Iris pigment epithelial cell (primary cell): Measurements from ENCODE around the gene TULP4.

Experiments
- DNase-seq: peaks from one replicate; pipeline ENCODE4 v3.0.0-alpha.2; 2011; ENCODE audit warnings: low read depth

Gene TULP4

DNA sequence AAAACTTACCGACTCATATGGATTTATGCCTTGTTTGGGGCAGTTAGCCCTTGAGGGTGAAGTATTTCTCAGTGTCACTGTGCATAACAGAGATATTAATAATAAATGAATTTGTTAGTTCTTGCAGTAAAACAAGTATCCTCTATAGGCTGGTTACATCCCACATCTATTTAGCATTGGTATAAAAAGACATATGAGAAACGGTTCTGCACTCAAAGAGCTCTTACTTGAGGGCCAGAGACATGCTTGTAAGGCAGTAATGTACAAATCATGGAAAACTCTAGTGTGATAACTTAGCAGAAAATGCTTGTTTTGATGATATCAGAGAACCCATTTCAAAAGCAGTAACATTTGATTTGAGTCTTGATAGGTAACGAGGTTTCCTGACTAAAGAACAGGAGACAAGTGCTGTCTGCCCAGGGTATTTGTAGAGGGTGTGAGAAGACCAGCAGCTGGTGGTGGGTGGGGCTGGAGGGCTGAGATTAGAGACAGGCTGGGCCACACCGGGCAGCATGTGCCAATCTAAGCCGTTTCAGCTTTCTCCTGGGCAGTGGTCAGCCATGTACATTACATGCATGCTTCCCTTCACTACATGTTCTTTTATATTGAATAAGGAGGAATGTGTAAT lies 46.3 kb downstream of the TULP4 start:
- DNase-seq = no peak

DNA sequence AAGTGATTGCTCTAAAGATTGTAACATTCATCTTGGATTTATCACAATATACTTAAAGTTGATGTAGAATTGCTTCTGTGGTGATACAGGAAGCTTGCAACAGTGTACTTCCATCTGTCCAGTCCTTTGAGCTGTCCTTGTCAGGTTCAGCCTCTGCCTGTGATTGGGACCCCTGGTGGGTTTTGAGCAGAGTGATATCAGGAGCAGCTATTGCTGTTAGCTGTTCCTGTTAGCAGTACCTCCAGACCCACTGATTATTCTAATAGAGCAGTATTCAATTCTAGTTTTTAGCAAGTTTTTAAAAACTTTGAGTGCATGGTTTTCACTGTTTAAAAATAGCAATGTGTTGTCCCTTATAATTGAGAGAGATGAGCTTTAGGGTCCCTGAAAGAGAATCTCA lies 48.8 kb downstream of the TULP4 start:
- DNase-seq = no peak

DNA sequence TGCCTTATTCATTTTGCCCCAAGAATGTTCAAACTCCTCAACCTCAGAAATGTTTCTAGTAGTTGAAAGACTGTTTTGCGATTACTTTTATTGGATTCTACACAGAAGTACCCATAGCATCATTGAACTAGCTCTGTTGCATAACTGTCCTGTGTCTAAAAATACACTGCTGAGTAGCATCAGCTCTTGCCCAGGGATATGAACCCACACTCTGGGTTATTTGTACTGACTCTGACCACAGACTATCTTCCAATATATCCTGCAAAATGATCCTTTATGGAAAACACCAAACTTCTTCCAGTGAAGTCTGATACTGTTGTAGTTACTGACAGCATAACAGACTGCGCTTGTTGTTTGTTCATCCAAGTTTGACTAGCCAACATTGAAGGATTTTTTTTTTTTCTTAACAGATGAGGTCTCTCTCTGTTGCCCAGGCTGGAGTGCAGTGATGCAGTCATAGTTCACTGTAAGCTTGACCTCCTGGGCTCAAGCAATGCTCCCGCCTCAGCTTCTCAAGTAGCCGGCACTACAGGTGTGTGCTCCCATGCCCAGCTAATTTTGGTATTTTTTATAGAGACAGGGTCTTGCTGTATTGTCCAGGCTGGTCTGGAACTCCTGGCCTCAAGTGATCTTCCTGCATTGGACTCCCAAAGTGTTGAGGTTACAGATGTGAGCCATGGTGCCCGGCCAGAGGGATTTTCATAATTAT lies 49.9 kb downstream of the TULP4 start:
- DNase-seq = peak; percentile 48

DNA sequence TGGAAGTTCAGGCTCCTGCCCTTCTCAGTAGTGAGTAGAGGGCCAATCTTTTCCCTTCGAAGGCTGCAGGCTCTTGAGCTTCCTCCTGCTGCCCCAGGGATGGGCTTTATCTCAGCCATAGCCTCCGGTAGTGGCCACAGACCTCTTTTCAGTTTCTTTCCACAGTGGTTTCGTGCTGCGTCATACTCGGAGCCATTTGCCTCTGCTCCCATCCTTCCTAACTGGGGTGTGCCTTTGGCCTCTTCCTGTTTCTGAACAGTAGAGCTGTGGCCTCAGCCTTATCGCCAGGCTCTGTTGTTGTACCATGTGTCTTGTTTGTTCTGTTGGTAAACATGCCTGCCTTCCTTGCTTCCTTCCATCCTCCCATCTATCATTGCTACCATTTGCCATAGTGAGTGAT lies 54.1 kb downstream of the TULP4 start:
- DNase-seq = no peak

DNA sequence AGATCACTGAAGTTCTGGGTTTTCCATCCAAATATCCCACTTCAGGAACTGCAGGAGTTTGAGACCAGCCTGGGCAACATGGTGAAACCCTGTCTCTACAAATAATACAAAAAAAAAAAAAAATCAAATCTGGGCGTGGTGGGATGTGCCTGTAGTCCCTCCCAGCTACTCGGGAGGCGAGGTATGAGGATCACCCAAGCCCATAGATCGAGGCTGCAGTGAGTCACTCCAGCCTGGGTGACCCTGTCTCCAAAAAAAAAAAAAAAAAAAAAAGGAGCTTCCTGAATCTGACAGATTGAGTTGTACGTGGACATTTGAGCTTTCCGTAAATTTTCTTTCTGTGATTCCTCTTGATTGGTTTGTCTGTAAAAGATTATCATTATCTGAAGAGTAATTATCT lies 55.6 kb downstream of the TULP4 start:
- DNase-seq = no peak

DNA sequence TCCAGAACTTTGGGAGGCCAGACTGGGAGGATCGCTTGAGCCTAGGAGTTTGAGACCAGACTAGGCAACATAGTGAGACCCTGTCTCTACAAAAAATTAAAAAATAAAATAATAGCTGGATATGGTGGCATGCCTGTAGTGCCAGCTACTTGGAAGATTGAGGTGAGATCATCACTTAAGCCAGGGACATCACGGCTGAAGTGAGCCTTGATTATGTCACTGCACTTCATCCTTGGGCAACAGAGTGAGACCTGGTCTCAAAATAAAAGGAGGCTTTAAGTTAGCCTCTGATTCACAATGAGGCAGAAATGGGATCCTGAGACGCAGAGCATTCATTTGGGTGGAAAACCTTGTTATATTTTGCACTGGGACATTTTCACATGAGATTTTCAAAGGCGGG lies 57.0 kb downstream of the TULP4 start:
- no peak for DNase-seq

DNA sequence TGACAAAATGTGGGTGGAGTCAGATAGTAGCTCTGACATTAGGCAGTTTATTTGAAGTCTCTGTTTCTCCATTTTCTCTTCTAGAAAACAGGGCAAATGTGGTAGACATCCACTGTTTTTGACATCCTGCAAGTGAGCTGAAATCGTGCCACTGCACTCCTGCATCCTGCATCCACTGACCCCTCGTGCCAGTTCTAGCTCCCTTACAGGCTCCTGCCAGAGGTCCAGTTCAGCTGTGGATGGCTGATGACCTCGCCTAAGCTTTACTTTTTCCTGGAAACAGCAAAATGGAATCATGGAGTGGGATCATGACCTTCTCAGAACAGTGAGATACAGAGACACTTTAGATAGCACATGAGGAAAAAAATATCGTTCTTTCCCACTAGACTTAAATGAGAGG lies 58.5 kb downstream of the TULP4 start:
- DNase-seq = no peak

DNA sequence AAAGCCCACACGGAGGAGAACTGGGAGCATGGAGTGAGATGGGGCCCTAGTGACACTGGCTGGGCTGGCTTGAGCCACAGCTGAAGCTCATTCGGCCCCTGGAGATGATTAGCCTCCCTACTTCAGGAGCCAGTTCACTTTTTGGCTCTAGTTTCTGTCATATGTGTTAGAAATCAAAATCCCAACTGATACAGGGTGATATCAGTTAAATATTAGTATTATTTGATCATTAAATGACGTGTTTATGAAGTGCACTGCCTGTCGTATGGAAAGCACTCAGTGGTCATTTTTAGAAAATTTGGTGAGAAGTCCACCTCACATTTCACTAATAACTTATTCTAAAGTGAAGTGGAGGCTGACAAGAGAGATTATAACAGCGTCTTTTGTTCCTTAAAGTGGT lies 59.0 kb downstream of the TULP4 start:
- no peak for DNase-seq

DNA sequence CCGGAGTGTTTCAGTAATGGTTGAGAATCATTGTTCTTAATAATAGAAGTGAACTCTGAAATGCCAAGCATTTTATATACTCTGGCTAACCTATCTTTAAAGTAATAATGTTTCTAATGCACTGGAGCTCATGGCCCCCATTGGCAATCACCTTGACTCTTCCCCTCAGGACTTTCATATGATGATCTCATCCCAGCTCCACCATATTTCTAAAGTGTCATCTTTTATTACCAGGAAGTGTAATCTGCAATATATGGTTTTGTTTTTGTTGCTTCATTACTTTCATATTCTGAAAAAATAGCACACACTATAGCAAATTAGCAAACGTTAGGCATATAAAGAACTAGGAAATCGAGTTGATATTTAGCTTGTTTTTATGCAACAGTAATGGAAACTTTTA lies 60.3 kb downstream of the TULP4 start:
- no peak for DNase-seq

DNA sequence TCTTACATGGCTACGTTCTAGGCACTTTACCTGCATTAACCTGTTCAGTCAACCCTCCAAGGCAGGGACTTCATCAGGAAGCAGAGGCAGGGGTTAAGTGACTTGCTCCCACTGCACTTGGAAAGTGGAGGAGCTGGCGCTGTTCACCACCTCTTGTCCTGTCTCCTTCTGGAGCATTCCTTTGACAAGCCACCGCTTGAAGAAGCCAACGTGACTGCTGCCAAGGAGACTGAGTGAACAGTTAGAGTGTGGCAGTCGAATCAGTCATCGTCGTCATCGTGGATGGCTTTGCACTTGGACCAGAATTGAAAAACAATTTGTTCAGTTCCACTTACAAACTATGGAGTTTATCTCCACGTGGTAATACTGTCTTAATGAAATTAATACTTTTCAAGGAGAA lies 60.9 kb downstream of the TULP4 start:
- no peak for DNase-seq

DNA sequence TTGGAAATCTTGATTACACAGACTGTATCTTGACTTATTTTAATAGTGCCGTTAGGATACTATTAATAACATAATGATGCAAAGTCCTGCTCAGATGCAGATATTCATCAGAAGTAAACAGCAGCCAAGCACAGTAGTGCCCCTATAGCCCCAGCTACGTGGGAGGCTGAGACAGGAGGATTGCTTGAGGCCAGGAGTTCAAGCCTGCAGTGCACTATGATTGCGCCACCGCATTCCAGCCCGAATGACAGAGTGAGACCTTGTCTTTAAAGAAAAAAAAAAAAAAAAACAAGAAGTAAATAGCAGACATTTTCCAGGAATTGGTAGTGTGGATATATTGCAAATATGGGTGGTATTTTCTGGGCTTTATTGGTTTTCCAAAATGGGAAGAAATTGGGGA lies 61.8 kb downstream of the TULP4 start:
- DNase-seq = peak; percentile 85

DNA sequence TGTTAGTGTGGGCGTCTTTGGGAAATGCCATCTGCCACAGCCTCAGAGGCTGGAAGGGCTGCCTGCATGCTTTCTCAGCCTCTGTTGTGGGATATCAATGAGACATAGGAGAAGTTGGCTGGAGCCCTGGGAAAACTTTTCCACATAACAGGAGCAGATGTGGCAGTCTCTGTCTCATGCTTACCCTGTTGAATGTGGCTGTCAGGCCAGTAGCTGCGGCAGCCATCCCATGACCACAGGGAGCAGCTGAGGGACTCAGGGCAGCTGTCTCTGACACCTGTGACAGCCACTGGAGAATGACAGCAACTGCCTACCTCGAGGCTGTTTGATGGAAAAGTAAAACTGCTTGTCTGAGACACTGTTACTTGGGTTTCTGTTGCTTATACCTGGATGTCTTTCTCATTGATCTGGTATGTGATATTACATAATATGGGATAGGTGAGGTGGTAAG lies 64.4 kb downstream of the TULP4 start:
- DNase-seq = no peak

DNA sequence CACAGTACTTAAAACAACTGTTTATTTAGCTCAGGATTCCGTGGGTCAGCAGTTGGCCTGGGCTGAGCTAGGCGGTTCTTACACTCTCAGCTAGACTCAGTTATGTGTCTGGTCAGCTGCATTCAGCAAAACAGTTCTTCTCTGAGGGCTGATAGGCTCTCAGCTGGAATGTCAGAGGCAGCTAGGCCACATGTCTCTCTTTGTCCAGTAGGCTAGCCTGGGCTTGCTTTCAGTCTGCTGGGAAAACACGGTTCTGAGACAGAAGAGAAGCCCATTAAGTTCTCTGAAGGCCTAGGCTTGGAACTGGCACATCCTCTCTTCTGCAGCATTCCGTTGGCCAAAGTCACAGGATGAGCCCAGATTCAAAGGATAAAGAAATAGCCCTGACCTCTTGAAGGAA lies 65.6 kb downstream of the TULP4 start:
- peak; percentile 85 for DNase-seq

DNA sequence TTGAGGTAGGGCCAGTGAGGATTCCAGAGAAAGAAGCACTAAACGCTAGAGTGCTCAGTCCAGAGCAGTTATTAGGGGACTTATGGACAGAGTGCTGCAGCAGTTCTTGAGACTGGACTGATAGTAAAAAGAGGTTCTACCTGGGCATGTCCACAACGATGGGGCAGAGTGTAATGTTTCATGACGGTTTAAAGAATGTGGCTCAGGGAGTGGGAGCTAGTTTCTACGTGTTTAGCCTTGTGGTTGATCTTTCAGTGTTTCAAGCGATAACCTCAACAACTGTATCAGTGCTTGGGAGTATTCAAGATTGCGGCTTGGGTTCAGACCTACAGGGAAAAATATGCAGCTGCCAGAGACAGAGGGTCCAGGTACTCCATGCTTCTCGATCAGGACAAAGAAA lies 67.1 kb downstream of the TULP4 start:
- DNase-seq = no peak

DNA sequence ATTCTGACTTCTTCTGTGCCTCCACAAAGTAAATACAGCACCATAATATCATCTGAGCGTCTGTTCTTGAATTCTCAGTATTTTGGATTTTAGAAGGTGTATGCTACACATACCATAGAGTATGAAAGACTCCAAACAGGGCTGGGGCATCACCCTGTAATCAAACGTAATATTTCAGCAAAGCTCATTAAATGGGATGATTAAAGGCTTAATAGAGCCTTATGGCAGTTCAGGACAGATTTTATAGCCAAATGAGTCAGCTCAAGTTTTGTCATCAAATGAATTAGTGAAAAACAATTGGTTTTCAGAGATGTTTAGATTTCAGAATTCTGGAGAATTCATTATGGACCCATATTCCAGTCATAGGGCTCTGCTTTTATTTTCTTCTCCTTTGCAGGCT lies 68.9 kb downstream of the TULP4 start:
- no peak for DNase-seq

DNA sequence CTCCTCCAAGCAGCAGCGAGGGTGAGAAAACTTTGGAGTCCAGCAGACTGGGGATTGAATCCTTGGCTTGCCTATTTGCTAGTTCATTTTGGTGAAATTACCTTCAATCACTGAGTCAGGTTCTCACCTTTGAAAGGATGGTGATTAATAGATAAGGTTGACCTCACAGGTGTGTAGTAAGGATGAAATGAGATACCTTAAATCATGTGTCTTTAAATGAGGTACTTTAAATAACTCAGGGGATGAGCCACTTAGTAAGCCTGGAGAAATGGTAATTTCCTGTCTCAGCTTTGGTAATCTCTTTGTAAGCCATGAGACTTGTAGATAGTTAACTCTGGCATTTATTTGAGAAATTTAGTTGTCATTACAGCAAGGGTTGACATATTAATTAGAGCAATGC lies 70.2 kb downstream of the TULP4 start:
- DNase-seq = no peak

DNA sequence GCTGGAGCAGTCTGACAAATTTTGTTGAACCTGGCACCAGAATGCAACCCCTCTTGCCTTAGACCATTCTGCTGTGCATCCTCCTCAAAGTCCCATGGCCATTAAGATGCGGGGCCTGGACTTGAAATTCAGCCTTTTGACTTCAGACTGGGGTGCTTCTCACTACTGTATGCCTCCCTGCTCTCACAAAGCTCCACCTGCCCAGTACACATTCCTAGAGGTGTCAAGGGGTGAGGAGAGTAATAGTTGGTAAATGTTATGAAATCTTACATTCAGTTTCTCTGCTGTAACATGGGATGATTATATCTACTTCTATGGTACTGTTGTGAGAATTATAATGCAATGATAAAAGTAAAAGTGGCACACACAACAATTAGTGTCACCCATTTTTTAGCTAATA lies 70.8 kb downstream of the TULP4 start:
- DNase-seq = no peak

DNA sequence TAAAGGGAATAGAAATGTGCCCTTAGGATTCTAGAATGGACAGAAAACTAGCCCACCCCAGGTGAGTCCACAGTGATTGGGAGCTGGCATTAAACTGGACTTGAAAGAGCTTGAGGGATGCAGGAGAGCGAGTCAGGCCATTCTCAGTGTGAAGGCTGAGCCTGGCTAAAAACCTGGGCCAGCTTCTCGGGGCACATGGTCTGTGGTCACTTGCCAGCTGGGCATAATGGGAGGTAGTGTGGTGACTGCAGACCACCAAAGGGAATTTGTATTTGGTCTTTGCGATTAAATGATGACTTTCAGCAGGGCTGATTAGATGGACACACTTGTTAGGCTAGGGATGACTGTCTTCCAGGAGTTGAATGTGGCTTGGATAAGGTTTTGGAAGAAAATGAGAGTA lies 71.3 kb downstream of the TULP4 start:
- DNase-seq = no peak

DNA sequence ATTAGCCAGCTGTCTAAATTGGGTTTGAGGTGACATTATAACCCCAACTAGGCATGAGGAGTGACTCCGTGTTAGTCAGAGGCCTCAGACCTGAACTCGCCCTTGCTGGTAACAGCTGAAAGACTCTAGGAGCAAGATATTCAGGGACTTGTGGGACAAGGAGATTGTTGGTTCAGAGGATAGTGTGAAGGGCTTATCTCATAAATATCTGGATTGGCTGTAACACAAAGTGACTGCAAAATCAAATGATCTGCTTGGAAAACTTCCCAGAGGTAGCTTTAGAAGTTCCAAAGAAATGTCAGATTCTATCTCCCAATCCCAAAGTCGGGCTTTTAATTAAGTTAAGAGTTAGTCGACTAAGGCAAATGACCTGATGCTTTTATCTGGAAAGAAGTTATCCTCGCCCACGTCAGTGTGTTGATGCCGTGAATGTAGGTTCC lies 72.4 kb downstream of the TULP4 start:
- no peak for DNase-seq

DNA sequence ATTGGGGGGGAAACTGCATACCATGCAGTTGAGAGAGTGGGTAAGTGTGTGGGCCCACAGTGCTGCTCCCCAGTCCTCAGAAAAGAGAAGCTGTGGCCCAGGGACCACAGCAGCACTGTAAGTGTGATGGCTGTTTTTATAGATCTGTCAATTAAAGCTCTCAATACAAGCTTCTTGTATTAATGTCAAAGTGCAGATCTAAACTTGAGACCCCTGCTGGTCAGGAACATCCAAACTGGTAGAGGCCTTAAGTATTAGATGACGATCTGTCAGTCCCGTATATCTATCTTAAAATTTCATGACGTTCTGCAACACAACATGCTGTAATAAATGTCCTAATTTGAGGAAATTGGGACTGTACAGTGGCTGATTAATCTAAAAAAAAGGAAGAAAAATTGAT lies 74.8 kb downstream of the TULP4 start:
- no peak for DNase-seq

DNA sequence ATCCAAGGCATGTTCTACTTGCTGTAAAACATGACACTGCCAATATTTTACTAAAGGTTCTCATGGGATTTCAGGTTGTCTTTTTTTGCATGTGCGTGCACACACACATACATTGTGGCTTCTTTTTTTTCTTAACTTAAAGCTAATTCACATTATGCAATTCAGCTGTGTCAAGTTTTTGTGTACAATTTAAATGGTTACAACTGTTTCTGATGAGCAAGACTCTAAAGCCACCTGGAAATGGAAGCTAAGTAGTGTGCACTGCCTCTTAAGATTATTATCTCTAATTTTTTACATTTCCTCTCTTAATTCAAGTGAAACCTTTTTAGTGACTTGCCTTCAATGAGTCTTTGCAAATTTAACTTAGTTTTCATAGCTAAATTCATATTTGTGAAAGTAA lies 75.3 kb downstream of the TULP4 start:
- DNase-seq = no peak

DNA sequence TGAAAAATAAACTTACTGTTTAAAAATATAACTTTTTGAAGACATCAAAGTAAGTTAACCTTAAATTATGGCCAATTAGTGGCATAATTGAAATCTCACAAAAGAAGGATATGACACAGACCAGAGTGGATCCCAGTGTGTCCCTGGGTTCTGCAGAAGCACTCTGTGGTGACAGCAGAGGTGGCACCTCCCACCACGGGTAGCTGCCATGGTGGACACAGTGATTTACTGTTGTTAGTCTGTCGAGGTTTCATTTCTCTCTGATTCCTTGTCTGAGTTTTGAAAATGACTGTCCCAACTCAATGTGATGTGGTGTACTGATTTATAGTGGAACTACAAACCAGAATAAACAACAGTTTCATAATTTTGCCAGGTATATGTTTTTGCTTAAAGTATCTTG lies 76.5 kb downstream of the TULP4 start:
- DNase-seq = no peak

DNA sequence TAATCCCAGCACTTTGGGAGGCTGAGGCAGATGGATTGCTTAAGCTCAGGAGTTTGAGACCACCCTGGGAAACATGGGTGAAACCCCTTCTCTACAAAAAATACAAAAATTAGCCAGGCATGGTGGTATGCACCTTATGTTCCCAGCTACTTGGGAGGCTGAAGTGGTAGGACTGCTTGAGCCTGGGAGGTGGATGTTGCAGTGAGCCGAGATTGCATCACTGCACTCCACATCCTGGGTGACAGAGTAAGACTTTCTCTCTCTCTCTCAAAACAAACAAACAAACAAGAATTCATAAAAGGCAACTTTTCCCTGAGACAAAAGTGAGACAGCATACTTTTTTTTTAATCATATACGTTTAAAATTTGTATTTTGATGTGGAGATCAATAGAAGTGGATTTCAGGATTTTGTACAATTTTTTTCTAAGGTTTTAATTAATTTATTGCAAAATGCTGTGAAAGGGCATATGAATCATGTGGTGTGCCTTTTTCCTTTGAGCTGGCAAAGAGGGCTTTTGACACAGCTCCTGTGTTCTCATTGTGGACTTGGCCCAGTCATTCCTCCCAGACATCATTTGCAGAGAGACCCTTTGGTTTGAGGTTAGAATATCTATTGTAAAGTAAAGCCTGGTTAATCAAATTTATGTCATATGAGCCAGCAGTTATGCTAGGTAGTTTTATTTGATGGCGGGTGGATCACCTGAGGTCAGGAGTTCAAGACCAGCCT lies 77.1 kb downstream of the TULP4 start:
- DNase-seq = peak; percentile 47
